Measurements from ENCODE around the gene FBLN1.

DNA sequence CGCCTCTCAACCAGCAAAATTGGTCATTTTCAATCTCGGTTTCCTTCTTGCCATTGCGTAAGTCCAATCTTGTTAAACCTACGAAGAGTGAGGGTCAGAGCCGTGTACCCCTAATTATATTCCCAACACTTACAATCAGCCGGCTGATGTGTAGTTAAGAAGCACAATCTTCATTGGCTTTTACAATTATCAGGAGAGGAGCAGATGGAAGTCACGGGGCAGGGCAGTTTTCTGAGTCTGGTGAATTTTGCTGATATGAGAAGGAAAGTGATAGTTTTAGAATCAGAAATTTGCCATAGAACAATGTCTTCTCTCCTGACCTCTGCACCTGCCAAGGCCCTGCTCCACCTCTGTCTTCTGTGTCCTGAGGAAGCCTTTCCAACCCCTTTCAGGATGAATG is 134.0 kb downstream of the FBLN1 start:
- TF ChIP-seq, protein P1, sequence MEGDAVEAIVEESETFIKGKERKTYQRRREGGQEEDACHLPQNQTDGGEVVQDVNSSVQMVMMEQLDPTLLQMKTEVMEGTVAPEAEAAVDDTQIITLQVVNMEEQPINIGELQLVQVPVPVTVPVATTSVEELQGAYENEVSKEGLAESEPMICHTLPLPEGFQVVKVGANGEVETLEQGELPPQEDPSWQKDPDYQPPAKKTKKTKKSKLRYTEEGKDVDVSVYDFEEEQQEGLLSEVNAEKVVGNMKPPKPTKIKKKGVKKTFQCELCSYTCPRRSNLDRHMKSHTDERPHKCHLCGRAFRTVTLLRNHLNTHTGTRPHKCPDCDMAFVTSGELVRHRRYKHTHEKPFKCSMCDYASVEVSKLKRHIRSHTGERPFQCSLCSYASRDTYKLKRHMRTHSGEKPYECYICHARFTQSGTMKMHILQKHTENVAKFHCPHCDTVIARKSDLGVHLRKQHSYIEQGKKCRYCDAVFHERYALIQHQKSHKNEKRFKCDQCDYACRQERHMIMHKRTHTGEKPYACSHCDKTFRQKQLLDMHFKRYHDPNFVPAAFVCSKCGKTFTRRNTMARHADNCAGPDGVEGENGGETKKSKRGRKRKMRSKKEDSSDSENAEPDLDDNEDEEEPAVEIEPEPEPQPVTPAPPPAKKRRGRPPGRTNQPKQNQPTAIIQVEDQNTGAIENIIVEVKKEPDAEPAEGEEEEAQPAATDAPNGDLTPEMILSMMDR (IDR thresholded peaks at IDR 0.05; ENCODE audit: low read length), result no peak
- TF ChIP-seq EZH2 (IDR thresholded peaks at IDR 0.05; ENCODE audit: borderline replicate concordance, low read length), result no peak

All from OCI-LY1 (cell line).